ENCODE data around the gene SLC25A27.

GRCh38 chr6:46719099-46719498, 66.3 kb downstream of the SLC25A27 start:
- TF ChIP-seq CTCF (IDR thresholded peaks at IDR 0.05) (no peak), EZH2 (IDR thresholded peaks at IDR 0.05; ENCODE audit: borderline replicate concordance, insufficient read depth, low read depth, low read length, poor library complexity, severe bottlenecking) (no peak)
